Ovary (tissue), 9 donors: Measurements from ENCODE around the gene SNCG. TPM values are rescaled to one million over a fixed set of nuclear protein-coding genes. Genes with fewer than 3 reads are reported as not detected.
"Not testable (repeated sequence)": the region's sequence is repeated elsewhere in the genome, so short reads cannot be mapped to it uniquely, and the experiment has no call there.

ENCODE experiments used
- DNase-seq, 5 donors: peaks; one replicate each; pipeline ENCODE4 v3.0.0-alpha.2; 2019 to 2020
- H3K27ac ChIP-seq, 2 donors: fragments of 200-600 bp; one replicate each; pipeline versions ENCODE4 v1.5.1 to v1.8.0; 2019 to 2022
- H3K27me3 ChIP-seq: fragments of 200-600 bp; one replicate; pipeline ENCODE4 v1.8.0; 2022
- H3K36me3 ChIP-seq: fragments of 200-600 bp; sonication (generic); one replicate; pipeline ENCODE4 v1.5.1; 2019
- H3K4me1 ChIP-seq: one replicate; pipeline ENCODE4 v1.8.1; 2013; ENCODE audit warnings: mild to moderate bottlenecking, moderate library complexity; ENCODE audit not compliant: insufficient read depth
- H3K4me3 ChIP-seq: fragments of 200-600 bp; sonication (generic); one replicate; pipeline ENCODE4 v1.5.1; 2017
- H3K9me3 ChIP-seq, 2 donors: fragments of 200-600 bp in 1 of 2; sonication (generic) in 1 of 2; one replicate each; pipeline versions ENCODE4 v1.5.1 to v1.8.1; 2013 to 2019; ENCODE audit warnings: mild to moderate bottlenecking in 1 of 2, moderate library complexity in 1 of 2
- CTCF ChIP-seq, 3 donors: fragments of 450-650 bp in 2 of 3; fragments of 200-600 bp in 1 of 3; IDR thresholded peaks; one replicate each; pipeline versions ENCODE4 v1.5.1 to v1.8.0; 2016 to 2022; ENCODE audit warnings: antibody characterized with exemption in 3 of 3, mild to moderate bottlenecking in 1 of 3
- EP300 ChIP-seq: sonication (generic); formaldehyde crosslinking; IDR thresholded peaks from one replicate; pipeline ENCODE4 v1.6.1; 2017; ENCODE audit warnings: antibody characterized with exemption
- POLR2A ChIP-seq: fragments of 450-650 bp; IDR thresholded peaks from one replicate; pipeline ENCODE4 v1.6.1; 2017; ENCODE audit warnings: antibody characterized with exemption, mild to moderate bottlenecking, moderate library complexity
- WGBS, 3 donors: extraction: QIAGEN DNeasy Blood & Tissue Kit in 1 of 3; methylation state at CpG; one replicate each; pipeline versions ENCODE4 v1.1.5 to v1.1.7; 2013 to 2017; 5-methylcytosine and 5-hydroxymethylcytosine counted together
- intact Hi-C, 4 donors: fragments of 100-400 bp; cut with DNase I; formaldehyde crosslinking; loops; one replicate each; pipeline versions ENCODE4 v1.11.0 to v1.15.1; 2022 to 2023
- polyA plus RNA-seq, 2 donors: library from polyadenylated mRNA; stranded (reverse); fragments of 200-250 nt in 1 of 2; fragments of 350-450 nt in 1 of 2; fragmentation: Illumina TruSeq in 1 of 2; extraction: RNeasy Lipid Tissue Mini Kit (QIAGEN cat#74804) in 1 of 2; gene quantifications; one replicate each; pipeline ENCODE4 v1.2.3, GENCODE V29; 2013 to 2014
- total RNA-seq, 7 donors: library from RNA; depleted of rRNA in 2 of 7; stranded (reverse); fragments of >200 nt in 2 of 7; fragmentation: NEBNext Ultra II Directional in 3 of 7; extraction: Animal tissue kit (Norgen Biotek cat#: 25700) in 3 of 7; gene quantifications; one replicate each; pipeline versions ENCODE4 v1.1.0 to v1.2.4, GENCODE V29; 2016 to 2023
- donor health status: DM: no; HTN: no; CAD: no; lungs with moderate emphysema.
- donor health status: DM: no; HTN: no; CAD: no.
- donor health status: Bipolar disorder and iron deficiency.
- donor health status: DM: yes; HTN: yes; CAD: no.
- donor health status: DM: no; HTN: no; CAD: no.
- donor health status: DM: yes; HTN: yes; CAD: no.

The SNCG gene
- total and polyA plus RNA-seq, 9 donors, result 13.7 to 76.1 (median 41.9) TPM

- DNase-seq, result no peak
- 80 to 85% (median 81%) methylated on average over 5 of the region's 5 CpGs for WGBS, 3 donors
- peaks cover 14% of the 10 kb centered on the region for H3K4me1 ChIP-seq
- H3K27me3 ChIP-seq, result no peaks in the 10 kb centered on the region
- TF ChIP-seq CTCF (IDR thresholded peaks at IDR 0.05), result no peak
- no peak for TF ChIP-seq POLR2A
- TF ChIP-seq EP300, result no peak
- intact Hi-C loops, result no loop called here
- H3K4me3 ChIP-seq, result no peak overlapping the region
- H3K9me3 ChIP-seq, result no peaks in the 10 kb centered on the region
- no peaks in the 10 kb centered on the region for H3K36me3 ChIP-seq
- H3K27ac ChIP-seq, result no peak overlapping the region
Observed at GRCh38 chr10:86981716-86982115, 23.3 kb downstream of the SNCG start.

GRCh38 chr10:86984498-86984897 lies 26.1 kb downstream of the SNCG start:
- H3K4me3 ChIP-seq, DNase-seq, H3K9me3 ChIP-seq, H3K27me3 ChIP-seq, H3K27ac ChIP-seq, intact Hi-C loops, H3K36me3 ChIP-seq, H3K4me1 ChIP-seq: not testable (repeated sequence)
- WGBS, 3 donors, result 95 to 99% (median 96%) methylated on average over 4 of the region's 4 CpGs

- Histone ChIP-seq H3K9me3 (no peaks in the 10 kb centered on the region), H3K4me1 (no peaks in the 10 kb centered on the region), H3K27ac (no peak overlapping the region), H3K36me3 (no peaks in the 10 kb centered on the region), H3K27me3 (no peaks in the 10 kb centered on the region), H3K4me3 (no peak overlapping the region)
- DNase-seq, result no peak
- TF ChIP-seq EP300 (no peak), POLR2A (no peak), CTCF (IDR thresholded peaks at IDR 0.05) (no peak)
- intact Hi-C loops, result no loop called here
- 60 to 76% (median 74%) methylated on average over 1 of the region's 1 CpG for WGBS, 3 donors
Observed at GRCh38 chr10:86988520-86988919, 30.1 kb downstream of the SNCG start.

- H3K27ac ChIP-seq, H3K4me3 ChIP-seq, H3K4me1 ChIP-seq, intact Hi-C loops, H3K27me3 ChIP-seq, H3K9me3 ChIP-seq, H3K36me3 ChIP-seq, DNase-seq: not testable (repeated sequence)
- WGBS, 3 donors, result 79 to 89% (median 79%) methylated on average over 12 of the region's 12 CpGs
Observed at GRCh38 chr10:86991362-86991761, 33.0 kb downstream of the SNCG start.

- H3K27ac ChIP-seq, result no peak overlapping the region
Observed at GRCh38 chr10:86992456-86992855, 34.1 kb downstream of the SNCG start.

More at GRCh38 chr10:86992456-86992855, 34.1 kb downstream of the SNCG start:
- H3K4me1 ChIP-seq, result no peaks in the 10 kb centered on the region
- H3K4me3 ChIP-seq, result no peak overlapping the region
- H3K9me3 ChIP-seq, result no peaks in the 10 kb centered on the region
- H3K27me3 ChIP-seq, result no peaks in the 10 kb centered on the region
- intact Hi-C loops, result no loop called here
- DNase-seq, result no peak
- TF ChIP-seq POLR2A, result no peak
- no peak for TF ChIP-seq CTCF (IDR thresholded peaks at IDR 0.05)
- no peak for TF ChIP-seq EP300
- no peaks in the 10 kb centered on the region for H3K36me3 ChIP-seq
